SK-N-SH treated with all-trans-retinoic acid at 6 μM for 48 hours (cell line): Measurements from ENCODE around the gene MUSTN1.

ENCODE experiments used
- ATAC-seq: fragments of 200-7000 bp; cut with Tn5 transposase; 3 replicates; pipeline ENCODE4 v1.9.1; 2020; ENCODE audit warnings: mild to moderate bottlenecking, moderate library complexity
- ARNTL ChIP-seq: fragments of 450-650 bp; formaldehyde crosslinking; IDR thresholded peaks from 2 replicates; pipeline ENCODE4 v1.5.0; 2020; ENCODE audit warnings: low read depth, mild to moderate bottlenecking, moderate library complexity, borderline replicate concordance
- BACH2 ChIP-seq: fragments of 250-450 bp; sonication (Bioruptor Pico); IDR thresholded peaks from 2 replicates; pipeline ENCODE4 v1.9.0; 2021; ENCODE audit warnings: mild to moderate bottlenecking, borderline replicate concordance
- CREB5 ChIP-seq: fragments of 250-450 bp; sonication (Bioruptor Pico); IDR thresholded peaks from 2 replicates; pipeline ENCODE4 v1.5.1; 2020; ENCODE audit warnings: low read depth, mild to moderate bottlenecking, moderate library complexity
- CSDC2 ChIP-seq: fragments of 250-450 bp; sonication (Bioruptor Pico); IDR thresholded peaks from 2 replicates; pipeline ENCODE4 v1.5.0; 2020; ENCODE audit warnings: mild to moderate bottlenecking, moderate library complexity
- CSRNP3 ChIP-seq: fragments of 250-450 bp; sonication (Bioruptor Pico); IDR thresholded peaks from 2 replicates; pipeline ENCODE4 v1.5.1; 2021; ENCODE audit warnings: mild to moderate bottlenecking, moderate library complexity
- GLIS3 ChIP-seq: fragments of 250-450 bp; sonication (Bioruptor Pico); IDR thresholded peaks from 2 replicates; pipeline ENCODE4 v1.5.0; 2020; ENCODE audit warnings: mild to moderate bottlenecking, moderate library complexity
- ISL1 ChIP-seq: fragments of 250-450 bp; sonication (Bioruptor Pico); IDR thresholded peaks from 2 replicates; pipeline ENCODE4 v2.1.2; 2022; ENCODE audit warnings: mild to moderate bottlenecking, moderate library complexity
- OSR1 ChIP-seq: fragments of 250-450 bp; sonication (Bioruptor Pico); IDR thresholded peaks from 2 replicates; pipeline ENCODE4 v1.8.0; 2022; ENCODE audit warnings: moderate library complexity, mild to moderate bottlenecking, inconsistent platforms
- POU6F1 ChIP-seq: fragments of 250-450 bp; sonication (Bioruptor Pico); IDR thresholded peaks from 2 replicates; pipeline ENCODE4 v1.8.0; 2021; ENCODE audit warnings: low read depth, mild to moderate bottlenecking, moderate library complexity, borderline replicate concordance
- PPARA ChIP-seq: fragments of 250-450 bp; sonication (Bioruptor Pico); IDR thresholded peaks from 2 replicates; pipeline ENCODE4 v1.5.0; 2020; ENCODE audit warnings: mild to moderate bottlenecking, borderline replicate concordance
- RARB ChIP-seq: fragments of 250-450 bp; sonication (Bioruptor Pico); IDR thresholded peaks from 2 replicates; pipeline ENCODE4 v1.8.0; 2021; ENCODE audit warnings: mild to moderate bottlenecking, moderate library complexity
- TCF4 ChIP-seq: fragments of 250-450 bp; sonication (Bioruptor Pico); IDR thresholded peaks from 2 replicates; pipeline ENCODE4 v1.8.0; 2021; ENCODE audit warnings: mild to moderate bottlenecking, moderate library complexity, borderline replicate concordance
- TOX ChIP-seq: fragments of 250-450 bp; sonication (Bioruptor Pico); IDR thresholded peaks from 2 replicates; pipeline ENCODE4 v1.8.0; 2021; ENCODE audit warnings: mild to moderate bottlenecking, moderate library complexity, borderline replicate concordance
- TSHZ2 ChIP-seq: fragments of 250-450 bp; sonication (Bioruptor Pico); IDR thresholded peaks from 2 replicates; pipeline ENCODE4 v1.5.0; 2020; ENCODE audit warnings: mild to moderate bottlenecking, moderate library complexity
- ZC3H10 ChIP-seq: fragments of 250-450 bp; sonication (Bioruptor Pico); IDR thresholded peaks from 2 replicates; pipeline ENCODE4 v1.5.1; 2021; ENCODE audit warnings: mild to moderate bottlenecking, moderate library complexity
- ZFP3 ChIP-seq: fragments of 250-450 bp; sonication (Bioruptor Pico); IDR thresholded peaks from 2 replicates; pipeline ENCODE4 v1.5.0; 2020; ENCODE audit warnings: mild to moderate bottlenecking, moderate library complexity
- ZFP30 ChIP-seq: fragments of 450-650 bp; formaldehyde crosslinking; IDR thresholded peaks from 2 replicates; pipeline ENCODE4 v1.5.0; 2022; ENCODE audit warnings: mild to moderate bottlenecking, moderate library complexity
- ZNF70 ChIP-seq: fragments of 450-650 bp; formaldehyde crosslinking; IDR thresholded peaks from 2 replicates; pipeline ENCODE4 v1.5.0; 2020; ENCODE audit warnings: mild to moderate bottlenecking, moderate library complexity
- ZNF8 ChIP-seq: fragments of 450-650 bp; formaldehyde crosslinking; IDR thresholded peaks from 2 replicates; pipeline ENCODE4 v1.5.0; 2020; ENCODE audit warnings: mild to moderate bottlenecking, moderate library complexity
- TF ChIP-seq, protein P1 (sequence below): fragments of 250-450 bp; sonication (Bioruptor Pico); IDR thresholded peaks from 2 replicates; pipeline ENCODE4 v1.8.0; 2020; ENCODE audit warnings: mild to moderate bottlenecking, moderate library complexity, borderline replicate concordance

Gene MUSTN1

GRCh38 chr3:52834871-52835501, at the start of gene MUSTN1:
MUSTN1 (minus strand) TSS chr3:52835019; CDS start chr3:52834948, 71 bp downstream.
- TF ChIP-seq CSDC2 (CRISPR knock-in tag) = no peak
- no peak for TF ChIP-seq OSR1 (CRISPR knock-in tag)
- TF ChIP-seq ISL1 (CRISPR knock-in tag) = no peak
- TF ChIP-seq ZC3H10 (CRISPR knock-in tag) = no peak
- TF ChIP-seq GLIS3 (CRISPR knock-in tag) = no peak
- no peak for TF ChIP-seq ZNF8 (CRISPR knock-in tag)
- TF ChIP-seq ZFP30 = no peak
- no peak for TF ChIP-seq TOX (CRISPR knock-in tag)
- no peak for TF ChIP-seq CSRNP3 (CRISPR knock-in tag)
- TF ChIP-seq TSHZ2 = no peak
- no peak for TF ChIP-seq ZNF70 (CRISPR knock-in tag)
- TF ChIP-seq RARB (CRISPR knock-in tag) = no peak
- TF ChIP-seq BACH2 (CRISPR knock-in tag) = no peak
- TF ChIP-seq, protein P1, sequence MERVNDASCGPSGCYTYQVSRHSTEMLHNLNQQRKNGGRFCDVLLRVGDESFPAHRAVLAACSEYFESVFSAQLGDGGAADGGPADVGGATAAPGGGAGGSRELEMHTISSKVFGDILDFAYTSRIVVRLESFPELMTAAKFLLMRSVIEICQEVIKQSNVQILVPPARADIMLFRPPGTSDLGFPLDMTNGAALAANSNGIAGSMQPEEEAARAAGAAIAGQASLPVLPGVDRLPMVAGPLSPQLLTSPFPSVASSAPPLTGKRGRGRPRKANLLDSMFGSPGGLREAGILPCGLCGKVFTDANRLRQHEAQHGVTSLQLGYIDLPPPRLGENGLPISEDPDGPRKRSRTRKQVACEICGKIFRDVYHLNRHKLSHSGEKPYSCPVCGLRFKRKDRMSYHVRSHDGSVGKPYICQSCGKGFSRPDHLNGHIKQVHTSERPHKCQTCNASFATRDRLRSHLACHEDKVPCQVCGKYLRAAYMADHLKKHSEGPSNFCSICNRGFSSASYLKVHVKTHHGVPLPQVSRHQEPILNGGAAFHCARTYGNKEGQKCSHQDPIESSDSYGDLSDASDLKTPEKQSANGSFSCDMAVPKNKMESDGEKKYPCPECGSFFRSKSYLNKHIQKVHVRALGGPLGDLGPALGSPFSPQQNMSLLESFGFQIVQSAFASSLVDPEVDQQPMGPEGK (CRISPR knock-in tag) = no peak
- TF ChIP-seq ZFP3 (CRISPR knock-in tag) = no peak
- no peak for TF ChIP-seq POU6F1 (CRISPR knock-in tag)
- TF ChIP-seq, all 23 proteins: peak for 0
- ATAC-seq = no peak

DNA sequence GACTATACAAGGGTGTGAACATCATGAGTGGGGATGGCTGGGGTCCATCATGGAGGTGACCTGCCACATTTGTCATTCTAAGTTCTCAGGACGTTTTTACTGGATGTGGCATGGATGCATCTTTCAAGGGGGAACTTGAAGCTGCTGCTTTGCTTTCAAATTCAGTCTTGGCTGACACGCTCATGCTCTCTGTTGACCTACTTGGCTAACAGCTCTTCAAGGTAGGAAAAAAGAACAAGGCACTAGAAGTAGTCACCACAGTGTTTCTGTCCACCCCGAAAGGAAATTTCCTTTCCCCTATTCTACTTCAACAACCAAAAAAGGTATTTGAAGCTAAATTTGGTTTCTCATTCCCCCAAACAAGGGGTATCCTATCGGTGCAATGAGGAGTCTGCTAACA, 47.6 kb upstream of the MUSTN1 start:
- TF ChIP-seq ZFP3 (CRISPR knock-in tag) (no peak), TSHZ2 (no peak), CSRNP3 (CRISPR knock-in tag) (no peak), ZC3H10 (CRISPR knock-in tag) (no peak), OSR1 (CRISPR knock-in tag) (no peak), BACH2 (CRISPR knock-in tag) (no peak), TCF4 (CRISPR knock-in tag) (no peak), RARB (CRISPR knock-in tag) (no peak), ARNTL (no peak), CREB5 (CRISPR knock-in tag) (no peak), PPARA (CRISPR knock-in tag) (no peak)
- TF ChIP-seq, protein P1 (CRISPR knock-in tag) = no peak
- TF ChIP-seq, all 23 proteins: peak for 0
- ATAC-seq = no peak
